ENCODE measurements around the gene GALK2. TPM values are rescaled to one million over a fixed set of nuclear protein-coding genes. Genes with fewer than 3 reads are reported as not detected.

Gene GALK2
- total RNA-seq, 1 donor from 2014 or later, result 26.4 TPM

DNA sequence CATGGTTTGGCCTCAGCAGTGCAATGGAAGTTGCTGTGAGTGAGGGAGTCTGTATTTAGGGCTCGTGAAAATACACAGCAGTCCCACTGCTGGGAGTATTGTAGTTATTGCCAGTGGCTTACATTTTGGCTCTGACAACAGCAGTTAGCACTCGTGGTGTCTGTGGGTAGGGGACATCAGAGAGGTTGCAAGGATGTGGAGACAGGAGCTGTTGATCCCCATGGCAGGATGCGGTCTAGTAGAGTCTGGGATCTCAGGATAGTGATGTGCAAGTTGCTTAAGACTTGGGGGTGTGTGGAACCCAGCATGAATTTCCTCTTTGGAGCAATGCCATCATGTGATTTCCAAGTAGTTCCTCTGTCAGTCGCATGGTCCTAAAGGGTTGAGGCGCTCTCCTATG is 59.9 kb downstream of the GALK2 start:
- Mint-ChIP-seq H3K27me3 (ENCODE audit: unreplicated experiment) (no peaks in the 10 kb centered on the region), H3K4me1 (ENCODE audit: unreplicated experiment) (no peaks in the 10 kb centered on the region), H3K4me3 (ENCODE audit: unreplicated experiment) (no peak overlapping the region), H3K36me3 (ENCODE audit: unreplicated experiment) (peaks cover 43% of the 10 kb centered on the region), H3K27ac (ENCODE audit: unreplicated experiment) (no peak overlapping the region), H3K9me3 (ENCODE audit: unreplicated experiment) (peaks cover 15% of the 10 kb centered on the region)
- TF ChIP-seq, protein P1, sequence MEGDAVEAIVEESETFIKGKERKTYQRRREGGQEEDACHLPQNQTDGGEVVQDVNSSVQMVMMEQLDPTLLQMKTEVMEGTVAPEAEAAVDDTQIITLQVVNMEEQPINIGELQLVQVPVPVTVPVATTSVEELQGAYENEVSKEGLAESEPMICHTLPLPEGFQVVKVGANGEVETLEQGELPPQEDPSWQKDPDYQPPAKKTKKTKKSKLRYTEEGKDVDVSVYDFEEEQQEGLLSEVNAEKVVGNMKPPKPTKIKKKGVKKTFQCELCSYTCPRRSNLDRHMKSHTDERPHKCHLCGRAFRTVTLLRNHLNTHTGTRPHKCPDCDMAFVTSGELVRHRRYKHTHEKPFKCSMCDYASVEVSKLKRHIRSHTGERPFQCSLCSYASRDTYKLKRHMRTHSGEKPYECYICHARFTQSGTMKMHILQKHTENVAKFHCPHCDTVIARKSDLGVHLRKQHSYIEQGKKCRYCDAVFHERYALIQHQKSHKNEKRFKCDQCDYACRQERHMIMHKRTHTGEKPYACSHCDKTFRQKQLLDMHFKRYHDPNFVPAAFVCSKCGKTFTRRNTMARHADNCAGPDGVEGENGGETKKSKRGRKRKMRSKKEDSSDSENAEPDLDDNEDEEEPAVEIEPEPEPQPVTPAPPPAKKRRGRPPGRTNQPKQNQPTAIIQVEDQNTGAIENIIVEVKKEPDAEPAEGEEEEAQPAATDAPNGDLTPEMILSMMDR (IDR thresholded peaks at IDR 0.05), result no peak
- no peak for DNase-seq (ENCODE audit: extremely low spot score, unreplicated experiment)

DNA sequence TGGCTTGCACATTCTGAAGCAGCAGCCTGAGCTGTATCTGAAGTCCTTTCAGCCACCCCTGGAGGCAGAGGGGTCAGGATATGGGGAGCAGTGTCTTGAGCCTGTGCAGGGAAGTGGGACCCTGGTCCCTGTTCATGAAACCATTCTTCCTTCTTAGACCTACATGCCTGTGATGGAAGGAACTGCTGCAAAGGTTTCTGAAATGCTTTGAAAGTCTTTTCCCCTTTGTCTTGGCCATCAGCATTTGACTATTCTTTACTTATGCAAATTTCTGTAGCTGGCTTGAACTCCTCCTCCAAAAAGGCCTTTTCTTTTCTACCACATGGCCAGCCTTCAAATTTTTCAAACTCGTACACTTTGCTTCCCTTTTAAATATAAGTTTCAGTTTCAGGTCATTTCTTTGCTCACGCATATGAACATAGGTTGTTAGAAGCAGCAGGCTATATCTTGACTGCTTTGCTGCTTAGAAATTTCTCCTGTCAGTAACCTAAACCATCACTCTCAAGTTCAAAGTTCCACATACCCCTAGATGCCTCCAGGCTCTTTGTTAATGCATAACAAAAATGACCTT is 62.3 kb downstream of the GALK2 start:
- Mint-ChIP-seq H3K4me1 (ENCODE audit: unreplicated experiment) (peaks cover 9% of the 10 kb centered on the region), H3K4me3 (ENCODE audit: unreplicated experiment) (no peak overlapping the region), H3K9me3 (ENCODE audit: unreplicated experiment) (peaks cover 13% of the 10 kb centered on the region), H3K27ac (ENCODE audit: unreplicated experiment) (no peak overlapping the region), H3K36me3 (ENCODE audit: unreplicated experiment) (peaks cover 30% of the 10 kb centered on the region), H3K27me3 (ENCODE audit: unreplicated experiment) (no peaks in the 10 kb centered on the region)
- DNase-seq (ENCODE audit: extremely low spot score, unreplicated experiment), result no peak
- TF ChIP-seq, protein P1 (IDR thresholded peaks at IDR 0.05), result no peak

DNA sequence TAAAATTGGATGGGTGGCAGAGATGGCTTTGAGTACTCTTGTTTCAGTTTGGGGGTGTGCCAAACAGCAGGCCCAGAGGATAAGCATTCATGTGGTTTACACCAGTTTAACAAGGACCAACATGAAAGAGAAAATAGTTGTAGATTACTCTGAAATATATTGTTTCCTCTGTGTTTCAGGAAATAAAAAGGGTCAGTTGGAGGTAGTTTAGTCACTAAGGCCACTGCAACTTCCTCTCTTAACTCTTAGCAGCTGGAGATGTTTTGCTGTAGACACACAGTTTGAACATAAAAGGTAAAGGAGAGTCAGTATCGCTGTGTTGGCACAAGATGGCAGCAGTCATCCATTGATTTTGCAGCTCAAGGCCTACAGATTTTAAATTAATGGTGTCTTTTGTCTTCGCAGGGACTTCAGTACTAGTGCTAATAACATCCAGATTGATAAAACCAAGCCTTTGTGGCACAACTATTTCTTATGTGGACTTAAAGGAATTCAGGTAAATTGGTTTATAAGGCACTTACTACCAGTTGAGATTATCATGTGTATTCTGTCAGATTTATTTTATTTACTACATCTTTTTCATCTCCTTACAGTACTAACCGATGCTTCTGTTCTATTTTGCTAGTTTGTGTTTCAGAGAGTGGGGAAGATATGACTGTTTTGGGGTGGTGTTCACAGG is 65.5 kb downstream of the GALK2 start:
- peak overlapping the region; percentile 50 for H3K27ac Mint-ChIP-seq (ENCODE audit: unreplicated experiment)

GRCh38 chr15:49236869-49237268 is 66.8 kb downstream of the GALK2 start:
- peaks cover 10% of the 10 kb centered on the region for H3K4me1 Mint-ChIP-seq (ENCODE audit: unreplicated experiment)
- H3K9me3 Mint-ChIP-seq (ENCODE audit: unreplicated experiment), result no peaks in the 10 kb centered on the region
- DNase-seq (ENCODE audit: extremely low spot score, unreplicated experiment), result no peak
- H3K27ac Mint-ChIP-seq (ENCODE audit: unreplicated experiment), result no peak overlapping the region
- TF ChIP-seq, protein P1 (IDR thresholded peaks at IDR 0.05), result no peak
- no peaks in the 10 kb centered on the region for H3K27me3 Mint-ChIP-seq (ENCODE audit: unreplicated experiment)
- no peak overlapping the region for H3K4me3 Mint-ChIP-seq (ENCODE audit: unreplicated experiment)
- peaks cover 6% of the 10 kb centered on the region for H3K36me3 Mint-ChIP-seq (ENCODE audit: unreplicated experiment)

More for the DNA sequence above, 65.5 kb downstream of the GALK2 start:
- Mint-ChIP-seq H3K4me1 (ENCODE audit: unreplicated experiment) (peaks cover 10% of the 10 kb centered on the region), H3K4me3 (ENCODE audit: unreplicated experiment) (no peak overlapping the region), H3K27me3 (ENCODE audit: unreplicated experiment) (no peaks in the 10 kb centered on the region), H3K36me3 (ENCODE audit: unreplicated experiment) (peaks cover 15% of the 10 kb centered on the region), H3K9me3 (ENCODE audit: unreplicated experiment) (no peaks in the 10 kb centered on the region)
- TF ChIP-seq, protein P1 (IDR thresholded peaks at IDR 0.05), result peak; percentile 90
- no peak for DNase-seq (ENCODE audit: extremely low spot score, unreplicated experiment)

GRCh38 chr15:49238342-49238741 is 68.3 kb downstream of the GALK2 start:
- Mint-ChIP-seq H3K9me3 (ENCODE audit: unreplicated experiment) (no peaks in the 10 kb centered on the region), H3K4me3 (ENCODE audit: unreplicated experiment) (no peak overlapping the region), H3K4me1 (ENCODE audit: unreplicated experiment) (peaks cover 10% of the 10 kb centered on the region), H3K36me3 (ENCODE audit: unreplicated experiment) (peaks cover 1% of the 10 kb centered on the region), H3K27me3 (ENCODE audit: unreplicated experiment) (no peaks in the 10 kb centered on the region), H3K27ac (ENCODE audit: unreplicated experiment) (peak overlapping the region; percentile 0)
- no peak for DNase-seq (ENCODE audit: extremely low spot score, unreplicated experiment)
- TF ChIP-seq, protein P1 (IDR thresholded peaks at IDR 0.05), result no peak
